Subcutaneous abdominal adipose tissue (tissue), 5 donors: Measurements from ENCODE around the gene RWDD1.
A peak's percentile ranks its signal among the peaks of the same experiment; 100 is the strongest.
"Not testable (repeated sequence)": the region's sequence is repeated elsewhere in the genome, so short reads cannot be mapped to it uniquely, and the experiment has no call there.

Experiments used
- H3K27ac ChIP-seq: one replicate; pipeline ENCODE4 v1.7.0; 2013; ENCODE audit warnings: low read depth, mild to moderate bottlenecking, inconsistent platforms, low read length, moderate library complexity
- H3K27me3 ChIP-seq, 5 donors: one replicate each; pipeline ENCODE4 v1.7.0; 2013; ENCODE audit warnings: low read length in 5 of 5, inconsistent platforms in 1 of 5; ENCODE audit not compliant: control insufficient read depth in 5 of 5, insufficient read depth in 4 of 5
- H3K36me3 ChIP-seq, 5 donors: one replicate each; pipeline ENCODE4 v1.7.0; 2013; ENCODE audit warnings: low read length in 5 of 5; ENCODE audit not compliant: control insufficient read depth in 5 of 5, insufficient read depth in 5 of 5
- H3K4me1 ChIP-seq, 5 donors: one replicate each; pipeline ENCODE4 v1.7.0; 2013; ENCODE audit warnings: low read length in 5 of 5, mild to moderate bottlenecking in 3 of 5, moderate library complexity in 1 of 5; ENCODE audit not compliant: control insufficient read depth in 5 of 5, insufficient read depth in 5 of 5
- H3K4me3 ChIP-seq, 5 donors: one replicate each; pipeline ENCODE4 v1.7.0; 2013; ENCODE audit warnings: low read length in 5 of 5, low read depth in 1 of 5
- H3K9ac ChIP-seq, 5 donors: one replicate each; pipeline ENCODE4 v1.7.0; 2013; ENCODE audit warnings: low read length in 5 of 5, mild to moderate bottlenecking in 4 of 5, moderate library complexity in 3 of 5
- H3K9me3 ChIP-seq, 5 donors: one replicate each; pipeline ENCODE4 v1.7.0; 2013; ENCODE audit warnings: low read length in 5 of 5; ENCODE audit not compliant: control insufficient read depth in 5 of 5
- donor health status: healthy.
- donor health status: healthy.
- donor health status: healthy.
- donor health status: healthy.
- donor health status: healthy.

Gene RWDD1

DNA sequence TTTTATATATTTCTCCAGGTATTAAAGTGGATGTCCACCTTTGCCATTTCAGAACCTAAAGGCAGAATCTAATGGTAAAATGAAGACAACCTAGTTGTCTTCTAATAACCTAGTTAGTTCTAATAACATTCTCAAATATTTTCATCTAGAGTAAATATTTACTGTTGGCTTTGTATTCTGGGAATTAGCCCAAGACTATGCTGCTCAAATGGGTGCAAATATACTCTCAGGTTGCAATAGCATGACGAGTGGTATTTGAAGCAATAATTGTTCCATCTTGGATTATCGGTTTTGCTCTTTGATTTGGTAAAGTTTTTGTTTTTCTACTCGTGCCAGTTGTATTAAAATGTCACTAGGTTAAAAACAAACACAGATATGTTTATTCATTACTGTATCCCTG lies 23.9 kb downstream of the RWDD1 start:
- Histone ChIP-seq H3K4me1 (no peaks in the 10 kb centered on the region), H3K4me3 (no peak overlapping the region), H3K27me3 (no peaks in the 10 kb centered on the region), H3K27ac (no peak overlapping the region), H3K36me3 (peaks cover 37 to 61% (median 50%) of the 10 kb centered on the region in 5 donors), H3K9ac (no peak overlapping the region), H3K9me3 (no peaks in the 10 kb centered on the region)

DNA sequence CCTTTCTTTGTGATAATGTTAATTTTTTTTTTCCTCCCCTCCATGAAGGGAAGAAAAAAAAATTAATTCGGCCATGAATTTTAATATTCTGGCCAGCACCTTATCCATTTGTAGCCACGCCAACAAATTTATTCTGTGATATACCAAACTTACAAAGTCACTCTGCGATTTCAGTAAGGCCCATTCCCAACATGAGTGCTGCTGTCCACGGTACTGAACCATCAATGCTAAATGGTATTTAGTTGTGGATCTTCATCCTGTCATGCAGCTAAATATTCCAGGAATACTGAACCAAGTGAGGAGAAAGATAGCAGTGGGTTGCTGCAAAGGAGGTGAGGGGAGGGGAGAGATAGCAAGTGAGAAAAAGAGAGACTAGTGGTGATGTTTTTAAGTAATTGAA lies 25.5 kb downstream of the RWDD1 start:
- H3K36me3 ChIP-seq: peaks cover 32 to 50% (median 37%) of the 10 kb centered on the region in 5 donors
- H3K27me3 ChIP-seq: no peaks in the 10 kb centered on the region
- H3K4me3 ChIP-seq: no peak overlapping the region
- H3K9me3 ChIP-seq: no peaks in the 10 kb centered on the region
- no peaks in the 10 kb centered on the region for H3K4me1 ChIP-seq
- no peak overlapping the region for H3K9ac ChIP-seq
- no peak overlapping the region for H3K27ac ChIP-seq

DNA sequence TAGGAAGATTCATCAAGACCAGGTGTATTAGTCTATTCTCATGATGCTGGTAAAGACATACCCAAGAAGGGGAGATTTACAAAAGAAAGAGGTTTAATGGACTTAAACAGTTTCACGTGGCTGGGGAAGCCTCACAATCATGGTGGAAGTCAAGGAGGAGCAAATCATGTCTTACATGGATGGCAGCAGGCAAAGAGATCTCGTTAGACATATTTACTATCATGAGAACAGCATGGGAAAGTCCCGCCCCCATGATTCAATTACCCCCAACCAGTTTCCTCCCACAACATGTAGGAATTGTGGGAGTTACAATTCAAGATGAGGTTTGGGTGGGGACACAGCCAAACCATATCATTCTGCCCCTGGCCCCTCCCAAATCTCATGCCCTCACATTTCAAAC lies 32.6 kb downstream of the RWDD1 start:
- H3K36me3 ChIP-seq: peaks cover 4 to 21% (median 9%) of the 10 kb centered on the region in 5 donors
- not testable (repeated sequence) for H3K9ac ChIP-seq, H3K9me3 ChIP-seq, H3K4me3 ChIP-seq, H3K27me3 ChIP-seq, H3K4me1 ChIP-seq, H3K27ac ChIP-seq

- H3K9me3 ChIP-seq, H3K27ac ChIP-seq, H3K4me1 ChIP-seq, H3K27me3 ChIP-seq, H3K4me3 ChIP-seq, H3K9ac ChIP-seq: not testable (repeated sequence)
- peaks cover 4 to 21% (median 9%) of the 10 kb centered on the region in 5 donors for H3K36me3 ChIP-seq
Measured at GRCh38 chr6:116604868-116605267, 33.6 kb downstream of the RWDD1 start.

DNA sequence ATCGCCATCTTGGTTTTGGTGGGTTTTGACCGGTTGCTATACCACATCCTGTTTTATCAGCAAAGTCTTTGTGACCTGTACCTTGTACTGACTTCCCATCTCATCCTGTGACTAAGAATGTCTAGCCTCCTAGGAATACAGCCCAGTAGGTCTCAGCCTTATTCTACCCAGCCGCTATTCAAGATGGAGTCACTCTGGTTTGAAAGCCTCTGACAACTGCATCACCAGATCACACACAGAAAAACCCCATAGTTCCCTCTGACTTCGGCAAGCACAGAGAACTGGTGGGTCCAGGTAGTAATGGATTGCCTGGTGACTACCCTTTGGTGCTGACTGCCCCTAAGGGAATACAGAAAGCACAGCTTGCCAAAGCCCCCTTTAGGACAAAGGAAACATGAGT lies 34.6 kb downstream of the RWDD1 start:
- Histone ChIP-seq H3K9me3 (no peaks in the 10 kb centered on the region), H3K27me3 (no peaks in the 10 kb centered on the region), H3K27ac (no peak overlapping the region), H3K36me3 (peaks cover 4 to 19% (median 8%) of the 10 kb centered on the region in 5 donors), H3K9ac (no peak overlapping the region), H3K4me3 (no peak overlapping the region), H3K4me1 (no peaks in the 10 kb centered on the region)

DNA sequence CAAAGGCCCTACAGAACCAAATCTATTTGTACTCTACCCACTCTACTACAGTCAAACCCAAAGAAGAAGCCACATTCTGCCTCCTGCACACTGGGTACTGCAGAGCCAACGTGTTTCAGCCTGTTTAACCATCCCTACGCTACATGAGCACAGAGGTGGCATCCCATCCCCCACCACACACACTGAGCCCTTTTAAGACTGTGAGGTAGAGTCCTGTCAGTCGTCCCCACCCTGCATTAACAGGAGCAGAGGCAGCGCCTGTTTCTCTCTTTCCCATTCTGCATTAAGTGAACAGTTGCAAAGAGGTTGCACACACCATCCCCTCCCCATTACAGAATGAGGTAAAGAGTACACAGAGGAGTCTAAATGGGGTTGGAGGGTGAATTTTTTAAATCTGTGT lies 39.8 kb downstream of the RWDD1 start:
- peaks cover 0 to 5% (median 5%) of the 10 kb centered on the region in 5 donors for H3K4me1 ChIP-seq
- H3K9ac ChIP-seq: no peak overlapping the region
- no peaks in the 10 kb centered on the region for H3K27me3 ChIP-seq
- no peak overlapping the region for H3K27ac ChIP-seq
- no peaks in the 10 kb centered on the region for H3K9me3 ChIP-seq
- no peak overlapping the region for H3K4me3 ChIP-seq
- H3K36me3 ChIP-seq: peaks cover 3 to 5% (median 4%) of the 10 kb centered on the region in 5 donors

GRCh38 chr6:116615937-116616736 lies 44.8 kb downstream of the RWDD1 start, which contains the start of gene RSPH4A:
TSS of gene RSPH4A (plus strand) at chr6:116616479. CDS start at chr6:116616624, 145 bp downstream.
- Histone ChIP-seq H3K9ac (peak within 1 kb of the TSS; percentile 21 to 84 (median 57)), H3K9me3 (no peaks in the 10 kb centered on the region), H3K4me3 (peak within 1 kb of the TSS; percentile 67 to 96 (median 86)), H3K27ac (no peak within 1 kb of the TSS), H3K4me1 (peaks cover 0 to 15% (median 13%) of the 10 kb centered on the region in 5 donors), H3K27me3 (no peaks in the 10 kb centered on the region), H3K36me3 (no peaks in the 10 kb centered on the region)

- Histone ChIP-seq H3K9ac (peak overlapping the region in 4 of 5 donors; percentile 21 to 56 (median 32)), H3K27me3 (no peaks in the 10 kb centered on the region), H3K36me3 (no peaks in the 10 kb centered on the region), H3K27ac (no peak overlapping the region), H3K4me3 (peak overlapping the region; percentile 67 to 96 (median 86)), H3K9me3 (no peaks in the 10 kb centered on the region), H3K4me1 (peaks cover 0 to 15% (median 13%) of the 10 kb centered on the region in 5 donors)
Measured at GRCh38 chr6:116616737-116617053, 45.4 kb downstream of the RWDD1 start.

- H3K4me3 ChIP-seq: no peak overlapping the region
- no peaks in the 10 kb centered on the region for H3K4me1 ChIP-seq
Measured at GRCh38 chr6:116624036-116624805, 52.9 kb downstream of the RWDD1 start.

DNA sequence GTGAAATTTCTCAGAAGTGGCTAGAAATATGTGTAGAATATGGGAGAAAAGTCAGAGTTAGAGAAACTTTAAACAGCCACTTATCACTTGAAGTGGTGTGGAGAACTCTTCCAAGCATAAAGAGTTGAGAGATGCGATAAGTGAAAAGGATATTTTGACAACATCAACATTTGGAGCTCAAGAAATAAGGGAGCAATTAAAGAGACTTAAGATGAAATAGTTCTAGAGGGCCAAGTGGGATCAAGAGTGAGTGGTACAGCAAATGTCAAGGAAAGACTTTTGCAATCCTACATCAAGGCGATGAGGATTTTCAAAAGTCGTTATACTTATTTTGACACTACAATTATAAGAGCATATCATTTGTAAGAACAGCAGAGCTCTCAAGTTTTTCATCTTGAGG lies 54.6 kb downstream of the RWDD1 start:
- H3K9ac ChIP-seq: no peak overlapping the region
- H3K27ac ChIP-seq: no peak overlapping the region

More at GRCh38 chr6:116624036-116624805, 52.9 kb downstream of the RWDD1 start:
- no peaks in the 10 kb centered on the region for H3K27me3 ChIP-seq
- H3K9me3 ChIP-seq: no peaks in the 10 kb centered on the region
- H3K36me3 ChIP-seq: no peaks in the 10 kb centered on the region
- no peak overlapping the region for H3K9ac ChIP-seq
- H3K27ac ChIP-seq: no peak overlapping the region

More for the DNA sequence above, 54.6 kb downstream of the RWDD1 start:
- no peaks in the 10 kb centered on the region for H3K9me3 ChIP-seq
- H3K36me3 ChIP-seq: no peaks in the 10 kb centered on the region
- H3K4me1 ChIP-seq: no peaks in the 10 kb centered on the region
- no peaks in the 10 kb centered on the region for H3K27me3 ChIP-seq
- no peak overlapping the region for H3K4me3 ChIP-seq
